Effector CD8-positive, alpha-beta T cell (primary cell): ENCODE measurements around the gene FRMD6.

Experiments
- DNase-seq: peaks from one replicate; lab custom pipeline; 2025; lab: John Stamatoyannopoulos, UW
- total RNA-seq, 4 experiments: gene quantifications; one replicate each; lab custom pipeline; 2026; lab: John Stamatoyannopoulos, UW

The FRMD6 gene
- total RNA-seq: 1.3 to 10.9 (median 6.4) reads per million in 4 experiments

GRCh38 chr14:51651388-51652167 is at the start of gene FRMD6:
Gene FRMD6, plus strand, starts transcription at chr14:51651910. Its CDS starts 37,927 bp downstream, at chr14:51689837.
- peak; percentile 73 for DNase-seq

GRCh38 chr14:51602310-51602709 is 49.4 kb upstream of the FRMD6 start:
- DNase-seq: no peak

- no peak for DNase-seq
Measured at GRCh38 chr14:51603495-51603894, 48.2 kb upstream of the FRMD6 start.

- DNase-seq: no peak
Measured at GRCh38 chr14:51604073-51604472, 47.6 kb upstream of the FRMD6 start.

- DNase-seq: no peak
Measured at GRCh38 chr14:51605575-51605974, 46.1 kb upstream of the FRMD6 start.

- DNase-seq: no peak
Measured at GRCh38 chr14:51607711-51608110, 44.0 kb upstream of the FRMD6 start.

- no peak for DNase-seq
Measured at GRCh38 chr14:51609251-51609954, 42.3 kb upstream of the FRMD6 start.

- DNase-seq: no peak
Measured at GRCh38 chr14:51609955-51610283, 41.8 kb upstream of the FRMD6 start.

- DNase-seq: no peak
Measured at GRCh38 chr14:51610771-51611170, 40.9 kb upstream of the FRMD6 start.

GRCh38 chr14:51612449-51612848 is 39.3 kb upstream of the FRMD6 start:
- no peak for DNase-seq

GRCh38 chr14:51613416-51613815 is 38.3 kb upstream of the FRMD6 start:
- DNase-seq: no peak

GRCh38 chr14:51614707-51615106 is 37.0 kb upstream of the FRMD6 start:
- DNase-seq: no peak

- DNase-seq: no peak
Measured at GRCh38 chr14:51616256-51616655, 35.5 kb upstream of the FRMD6 start.

- DNase-seq: no peak
Measured at GRCh38 chr14:51616724-51617409, 34.8 kb upstream of the FRMD6 start.

- no peak for DNase-seq
Measured at GRCh38 chr14:51619561-51619960, 32.1 kb upstream of the FRMD6 start.

GRCh38 chr14:51620056-51620455 is 31.7 kb upstream of the FRMD6 start:
- no peak for DNase-seq

GRCh38 chr14:51621654-51622053 is 30.1 kb upstream of the FRMD6 start:
- DNase-seq: no peak

- DNase-seq: no peak
Measured at GRCh38 chr14:51622376-51622775, 29.3 kb upstream of the FRMD6 start.

GRCh38 chr14:51624955-51625569 is 26.6 kb upstream of the FRMD6 start:
- no peak for DNase-seq

GRCh38 chr14:51626185-51626584 is 25.5 kb upstream of the FRMD6 start:
- no peak for DNase-seq

GRCh38 chr14:51626788-51627187 is 24.9 kb upstream of the FRMD6 start:
- no peak for DNase-seq

- DNase-seq: no peak
Measured at GRCh38 chr14:51627313-51627712, 24.4 kb upstream of the FRMD6 start.
